GM10248 (cell line): Measurements from ENCODE around the gene RASSF8.

Experiments used
- CTCF ChIA-PET: fragments of 300-600 bp; sonication (Branson Sonifier 250); formaldehyde crosslinking; extraction: SDS; loops from one replicate; lab custom pipeline; 2021; ENCODE audit warnings: antibody characterized with exemption; lab: Yijun Ruan, JAX
- POLR2A ChIA-PET: fragments of 350-650 bp; sonication (Branson Sonifier 250); formaldehyde crosslinking; extraction: SDS; loops from one replicate; lab custom pipeline; 2020; ENCODE audit warnings: antibody characterized with exemption; lab: Yijun Ruan, JAX
- DNase-seq: peaks from one replicate; pipeline ENCODE4 v3.0.0; 2012; ENCODE audit errors: extremely low spot score
- CTCF ChIP-seq: IDR thresholded peaks from 2 replicates; pipeline ENCODE4 v1.5.1; 2012; ENCODE audit warnings: mild to moderate bottlenecking, low read depth; ENCODE audit errors: extremely low read depth, missing control alignments, control extremely low read depth

RASSF8 gene

GRCh38 chr12:25970916-25971653 lies 12.6 kb downstream of the RASSF8 start:
- ChIA-PET CTCF (no interaction called here), POLR2A (no interaction called here)
- no peak for DNase-seq
- no peak for TF ChIP-seq CTCF

- ChIA-PET POLR2A (no interaction called here), CTCF (no interaction called here)
- no peak for DNase-seq
- TF ChIP-seq CTCF, result no peak
Measured at GRCh38 chr12:25971654-25972041, 13.2 kb downstream of the RASSF8 start.

- no peak for DNase-seq
- TF ChIP-seq CTCF, result no peak
- POLR2A ChIA-PET, result no interaction called here
- CTCF ChIA-PET, result interaction anchor here (2.2 kb wide), 1 partner anchor 9 kb away, joined by 5 read pairs; no protein-coding TSS in a partner anchor
Measured at GRCh38 chr12:25972783-25973182, 14.3 kb downstream of the RASSF8 start.

GRCh38 chr12:25975179-25975578 lies 16.7 kb downstream of the RASSF8 start:
- no peak for TF ChIP-seq CTCF
- DNase-seq, result no peak
- POLR2A ChIA-PET, result no interaction called here
- CTCF ChIA-PET, result interaction anchor here (1.1 to 1.5 kb wide), 3 partner anchors 10 to 36 kb away, joined by 3 to 4 read pairs (median 3); no protein-coding TSS in a partner anchor

- no peak for DNase-seq
- POLR2A ChIA-PET, result no interaction called here
- CTCF ChIA-PET, result interaction anchor here (1.1 kb wide), 2 partner anchors 11 to 36 kb away, joined by 3 to 4 read pairs; no protein-coding TSS in a partner anchor
- no peak for TF ChIP-seq CTCF
Measured at GRCh38 chr12:25975682-25976081, 17.2 kb downstream of the RASSF8 start.

- POLR2A ChIA-PET, result no interaction called here
- TF ChIP-seq CTCF, result no peak
- CTCF ChIA-PET, result no interaction called here
- DNase-seq, result no peak
Measured at GRCh38 chr12:25976289-25976688, 17.8 kb downstream of the RASSF8 start.
